GM12878 (cell line): ENCODE data around the gene PTPRD. TPM values are rescaled to one million over a fixed set of nuclear protein-coding genes. Genes with fewer than 3 reads are reported as not detected.

Experiments
- ATAC-seq: fragments of 200-7000 bp; cut with Tn5 transposase; 3 replicates; pipeline ENCODE4 v1.9.1; 2020; ENCODE audit warnings: mild to moderate bottlenecking, moderate library complexity
- BruUV-seq: library from RNA; stranded (reverse); fragments of 400-500 nt; replicated peaks from 2 replicates; lab custom pipeline; 2021; lab: Mats Ljungman, UMichigan
- CTCF ChIA-PET: fragments of 300-600 bp; sonication (Branson Sonifier 250); formaldehyde crosslinking; extraction: SDS; loops from one replicate; lab custom pipeline; 2021; ENCODE audit warnings: inconsistent platforms; lab: Yijun Ruan, JAX
- POLR2A ChIA-PET: fragments of 350-600 bp; formaldehyde crosslinking; extraction: SDS; loops from one replicate; lab custom pipeline; 2021; ENCODE audit warnings: inconsistent platforms; lab: Charles Lee
- RAD21 ChIA-PET: fragments of 300-600 bp; sonication (Branson Sonifier 250); formaldehyde crosslinking; loops from one replicate; lab custom pipeline; 2023; ENCODE audit warnings: antibody characterized with exemption; ENCODE audit not compliant: unreplicated experiment; lab: Charles Lee
- SMC1A ChIA-PET: fragments of 300-600 bp; sonication (Branson Sonifier 250); formaldehyde crosslinking; loops from one replicate; lab custom pipeline; 2023; ENCODE audit not compliant: unreplicated experiment, uncharacterized antibody; lab: Charles Lee
- DNase-seq: peaks from one replicate; pipeline ENCODE4 v3.0.0-alpha.2; 2011; ENCODE audit warnings: low read depth, low spot score
- FAIRE-seq: peaks from 3 replicates; lab custom pipeline; 2011; peaks lifted over from hg19 to GRCh38; lab: Jason Lieb, UNC
- H2AFZ ChIP-seq: 2 replicates; pipeline ENCODE4 v1.6.0; 2011; ENCODE audit warnings: low read depth, low read length, control low read depth; ENCODE audit not compliant: control insufficient read depth
- H3K27ac ChIP-seq: 2 replicates; pipeline ENCODE4 v1.5.1; 2011; ENCODE audit warnings: control low read depth; ENCODE audit not compliant: control insufficient read depth, insufficient read depth
- H3K27me3 ChIP-seq, 2 experiments: replicated peaks in 1 of 2; 2 replicates each; pipeline versions ENCODE4 v1.6.0 to v1.6.1; 2011; ENCODE audit warnings: low read length in 1 of 2; ENCODE audit not compliant: control insufficient read depth in 2 of 2, insufficient read depth in 2 of 2
- H3K36me3 ChIP-seq, 2 experiments: 2 replicates each; pipeline ENCODE4 v1.5.1; 2011; ENCODE audit warnings: low read length in 1 of 2; ENCODE audit not compliant: control insufficient read depth in 2 of 2, insufficient read depth in 2 of 2
- H3K4me1 ChIP-seq: 2 replicates; pipeline ENCODE4 v1.6.1; 2011; ENCODE audit warnings: mild to moderate bottlenecking, low read length, moderate library complexity, mixed read lengths; ENCODE audit not compliant: control insufficient read depth, insufficient read depth
- H3K4me2 ChIP-seq: 2 replicates; pipeline ENCODE4 v1.6.0; 2011; ENCODE audit warnings: control low read depth; ENCODE audit not compliant: control insufficient read depth, insufficient read depth
- H3K4me3 ChIP-seq: fragments of 200-600 bp; sonication (generic); 2 replicates; pipeline ENCODE4 v1.5.1; 2016
- H3K79me2 ChIP-seq: 2 replicates; pipeline ENCODE4 v1.6.0; 2011; ENCODE audit warnings: low read length; ENCODE audit not compliant: control insufficient read depth, insufficient read depth
- H3K9ac ChIP-seq: 2 replicates; pipeline ENCODE4 v1.8.0; 2011; ENCODE audit warnings: low read length, control low read depth, mixed read lengths; ENCODE audit not compliant: control insufficient read depth, insufficient read depth
- H3K9me3 ChIP-seq: replicated peaks from 3 replicates; pipeline ENCODE4 v1.5.1; 2011; ENCODE audit warnings: mild to moderate bottlenecking, low read length; ENCODE audit not compliant: control insufficient read depth, insufficient read depth
- H4K20me1 ChIP-seq: 2 replicates; pipeline ENCODE4 v1.6.0; 2011; ENCODE audit not compliant: control insufficient read depth, insufficient read depth
- ATF7 ChIP-seq: fragments of 450-650 bp; IDR thresholded peaks from 2 replicates; pipeline ENCODE4 v1.6.1; 2016; ENCODE audit warnings: low read depth, mild to moderate bottlenecking
- CBX5 ChIP-seq: sonication (generic); IDR thresholded peaks from 2 replicates; pipeline ENCODE4 v1.6.1; 2016; ENCODE audit warnings: low read depth, moderate library complexity, mild to moderate bottlenecking, inconsistent platforms
- CREM ChIP-seq: IDR thresholded peaks from 2 replicates; pipeline ENCODE4 v1.6.1; 2014; ENCODE audit warnings: antibody characterized with exemption, low read depth
- ETV6 ChIP-seq, 2 experiments: fragments of 450-650 bp in 1 of 2; IDR thresholded peaks in 1 of 2; conservative IDR thresholded peaks in 1 of 2; 2 replicates each; pipeline ENCODE4 v1.6.1; 2014; ENCODE audit warnings: antibody characterized with exemption in 1 of 2, borderline replicate concordance in 1 of 2, low read depth in 1 of 2, mild to moderate bottlenecking in 1 of 2, moderate library complexity in 1 of 2
- RELA ChIP-seq: fragments of 450-650 bp; IDR thresholded peaks from 2 replicates; pipeline ENCODE4 v1.8.0; 2014; ENCODE audit warnings: borderline replicate concordance; ENCODE audit not compliant: partially characterized antibody
- RUNX3 ChIP-seq: IDR thresholded peaks from 2 replicates; pipeline ENCODE4 v1.6.1; 2012; ENCODE audit warnings: low read length, inconsistent platforms
- ZNF24 ChIP-seq: fragments of 450-650 bp; IDR thresholded peaks from 2 replicates; pipeline ENCODE4 v1.6.1; 2017; ENCODE audit warnings: antibody characterized with exemption, mild to moderate bottlenecking
- WGBS: methylation state at CpG from one replicate; pipeline ENCODE4 v1.1.6; 2016; ENCODE audit warnings: low lambda C conversion rate; ENCODE audit not compliant: insufficient replicate concordance, insufficient coverage; ENCODE audit errors: missing lambda C conversion rate; 5-methylcytosine and 5-hydroxymethylcytosine counted together
- in situ Hi-C: fragments of 300-500 bp; cut with MboI; formaldehyde crosslinking; loops from 9 replicates; pipeline ENCODE4 v1.14.3; 2018; ENCODE audit warnings: mixed read lengths
- intact Hi-C: fragments of 100-400 bp; cut with micrococcal nuclease; formaldehyde crosslinking; loops from one replicate; pipeline ENCODE4 v1.14.2; 2022; ENCODE audit not compliant: unreplicated experiment
- polyA plus RNA-seq, 11 experiments: library from polyadenylated mRNA; depleted of rRNA in 4 of 11; unstranded in 6 of 11; stranded (reverse) in 5 of 11; fragments of >200 nt; fragmentation: Nextera tagmentation in 4 of 11; fragmentation: Illumina TruSeq in 1 of 11; extraction: Ambion mirVana in 4 of 11; extraction: Trizol in 1 of 11; gene quantifications; 1 replicate in 1 of 11; 2 replicates in 10 of 11; pipeline versions ENCODE4 v1.2.1 to v1.2.3, GENCODE V29; 2011 to 2016; ENCODE audit warnings: inconsistent platforms in 2 of 11, missing spikeins in 2 of 11, low read depth in 1 of 11
- total RNA-seq, 4 experiments: library from RNA; depleted of rRNA in 3 of 4; stranded (reverse); fragments of >200 nt in 3 of 4; fragmentation: Illumina TruSeq in 1 of 4; extraction: Trizol in 1 of 4; gene quantifications; 2 replicates each; pipeline versions ENCODE4 v1.2.1 to v1.2.3, GENCODE V29; 2013 to 2021
- TF ChIP-seq, protein P1 (sequence below): IDR thresholded peaks from 2 replicates; pipeline ENCODE4 v1.6.1; 2011; ENCODE audit warnings: low read depth, low read length, improper control_type of control experiment, borderline replicate concordance
- TF ChIP-seq, protein P2 (sequence below): fragments of 150-350 bp; IDR thresholded peaks from 2 replicates; pipeline ENCODE4 v1.6.1; 2016; ENCODE audit warnings: low read depth, low read length
- TF ChIP-seq, protein P3 (sequence below): fragments of 450-650 bp; formaldehyde crosslinking; IDR thresholded peaks from 2 replicates; pipeline ENCODE4 v1.4.0; 2020; ENCODE audit warnings: mild to moderate bottlenecking, moderate library complexity
- TF ChIP-seq, protein P4 (sequence below): fragments of 450-650 bp; IDR thresholded peaks from 2 replicates; pipeline ENCODE4 v1.6.1; 2017; ENCODE audit warnings: mild to moderate bottlenecking, low read depth, inconsistent platforms; ENCODE audit not compliant: poor library complexity, severe bottlenecking

The PTPRD gene
- total and polyA plus RNA-seq, 10 of the 15 experiments (the other 5 are each of a cell fraction or from before 2014, with no cell fraction given) = under 0.01 to 0.05 (median 0.01) TPM; not detected in 7

DNA sequence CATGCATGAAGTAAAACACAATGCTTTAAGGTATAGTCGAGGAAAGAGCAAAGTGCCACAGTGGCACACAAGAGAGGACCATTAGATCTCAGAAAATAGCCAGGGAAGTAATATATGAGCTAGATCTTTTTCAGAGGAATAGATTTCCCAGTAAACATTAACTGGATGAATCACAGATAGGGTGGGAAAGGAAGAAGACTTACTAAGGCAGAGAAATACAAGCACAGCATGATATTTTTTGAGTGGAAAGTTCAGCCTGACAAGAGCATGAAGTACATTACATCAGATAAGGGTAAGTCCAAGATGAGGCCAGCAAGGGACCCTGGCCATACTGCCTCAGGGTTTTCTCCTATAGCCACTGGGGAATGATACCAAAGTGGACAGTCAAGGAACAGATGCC, 2008.6 kb downstream of the PTPRD start (continued):
- TF ChIP-seq, protein P1, sequence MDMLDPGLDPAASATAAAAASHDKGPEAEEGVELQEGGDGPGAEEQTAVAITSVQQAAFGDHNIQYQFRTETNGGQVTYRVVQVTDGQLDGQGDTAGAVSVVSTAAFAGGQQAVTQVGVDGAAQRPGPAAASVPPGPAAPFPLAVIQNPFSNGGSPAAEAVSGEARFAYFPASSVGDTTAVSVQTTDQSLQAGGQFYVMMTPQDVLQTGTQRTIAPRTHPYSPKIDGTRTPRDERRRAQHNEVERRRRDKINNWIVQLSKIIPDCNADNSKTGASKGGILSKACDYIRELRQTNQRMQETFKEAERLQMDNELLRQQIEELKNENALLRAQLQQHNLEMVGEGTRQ = no peak
- TF ChIP-seq ATF7 (no peak), ETV6 (conservative IDR thresholded peaks at IDR 0.05 in 1 of 2, IDR thresholded peaks at IDR 0.05 in 1 of 2; ENCODE audit: borderline replicate concordance in 1 of 2, low read depth in 1 of 2) (no peak), RUNX3 (no peak), CREM (no peak)
- TF ChIP-seq, protein P2, sequence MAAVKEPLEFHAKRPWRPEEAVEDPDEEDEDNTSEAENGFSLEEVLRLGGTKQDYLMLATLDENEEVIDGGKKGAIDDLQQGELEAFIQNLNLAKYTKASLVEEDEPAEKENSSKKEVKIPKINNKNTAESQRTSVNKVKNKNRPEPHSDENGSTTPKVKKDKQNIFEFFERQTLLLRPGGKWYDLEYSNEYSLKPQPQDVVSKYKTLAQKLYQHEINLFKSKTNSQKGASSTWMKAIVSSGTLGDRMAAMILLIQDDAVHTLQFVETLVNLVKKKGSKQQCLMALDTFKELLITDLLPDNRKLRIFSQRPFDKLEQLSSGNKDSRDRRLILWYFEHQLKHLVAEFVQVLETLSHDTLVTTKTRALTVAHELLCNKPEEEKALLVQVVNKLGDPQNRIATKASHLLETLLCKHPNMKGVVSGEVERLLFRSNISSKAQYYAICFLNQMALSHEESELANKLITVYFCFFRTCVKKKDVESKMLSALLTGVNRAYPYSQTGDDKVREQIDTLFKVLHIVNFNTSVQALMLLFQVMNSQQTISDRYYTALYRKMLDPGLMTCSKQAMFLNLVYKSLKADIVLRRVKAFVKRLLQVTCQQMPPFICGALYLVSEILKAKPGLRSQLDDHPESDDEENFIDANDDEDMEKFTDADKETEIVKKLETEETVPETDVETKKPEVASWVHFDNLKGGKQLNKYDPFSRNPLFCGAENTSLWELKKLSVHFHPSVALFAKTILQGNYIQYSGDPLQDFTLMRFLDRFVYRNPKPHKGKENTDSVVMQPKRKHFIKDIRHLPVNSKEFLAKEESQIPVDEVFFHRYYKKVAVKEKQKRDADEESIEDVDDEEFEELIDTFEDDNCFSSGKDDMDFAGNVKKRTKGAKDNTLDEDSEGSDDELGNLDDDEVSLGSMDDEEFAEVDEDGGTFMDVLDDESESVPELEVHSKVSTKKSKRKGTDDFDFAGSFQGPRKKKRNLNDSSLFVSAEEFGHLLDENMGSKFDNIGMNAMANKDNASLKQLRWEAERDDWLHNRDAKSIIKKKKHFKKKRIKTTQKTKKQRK = no peak

DNA sequence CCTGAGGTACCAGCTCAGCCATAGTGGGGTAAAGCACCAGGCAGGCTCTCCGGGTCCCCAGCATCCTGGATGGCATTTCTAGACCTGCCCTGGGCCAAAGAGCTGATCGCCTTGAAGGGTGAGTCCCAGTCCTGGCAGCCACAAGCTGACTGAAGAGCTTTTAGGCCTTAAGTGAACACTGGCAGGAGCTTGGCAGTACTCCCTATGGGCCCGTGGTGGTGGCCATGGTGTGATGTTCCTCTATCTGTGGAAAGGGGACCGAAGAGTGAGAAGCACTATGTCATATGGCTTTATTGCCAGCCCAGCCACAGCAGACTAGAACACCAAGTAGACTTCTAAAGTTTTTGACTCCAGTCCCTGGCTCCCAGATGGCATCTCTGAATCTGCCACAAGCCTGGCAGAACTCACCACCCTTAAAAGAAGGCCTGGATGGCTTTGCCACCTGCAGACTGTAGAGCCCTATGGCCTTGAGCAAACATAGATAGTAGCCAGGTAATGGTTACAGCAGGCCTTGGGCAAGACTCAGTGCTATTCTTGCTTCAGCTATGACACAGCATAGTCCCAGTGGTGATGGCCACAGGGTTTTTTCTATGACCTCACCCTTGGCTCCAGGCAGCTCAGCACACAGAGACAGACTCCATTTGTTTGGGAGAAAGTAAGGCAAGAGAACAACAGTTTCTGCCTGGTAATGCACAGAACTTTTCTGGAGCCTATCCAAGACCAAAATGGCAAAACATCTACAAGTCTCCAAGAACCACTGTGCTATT, 2011.7 kb downstream of the PTPRD start:
- Histone ChIP-seq H3K27ac (no peak overlapping the region), H3K4me1 (no peaks in the 10 kb centered on the region), H3K4me2 (no peak overlapping the region), H3K36me3 (no peaks in the 10 kb centered on the region), H2AFZ (no peak overlapping the region), H3K79me2 (no peaks in the 10 kb centered on the region), H3K27me3 (no peaks in the 10 kb centered on the region), H3K4me3 (no peak overlapping the region), H3K9ac (no peak overlapping the region), H4K20me1 (no peaks in the 10 kb centered on the region), H3K9me3 (no peaks in the 10 kb centered on the region)
- ChIA-PET CTCF (no interaction called here), RAD21 (no interaction called here), POLR2A (no interaction called here), SMC1A (no interaction called here)
- in situ Hi-C loops (no loop called here), intact Hi-C loops (no loop called here)
- ATAC-seq (no peak), DNase-seq (no peak), FAIRE-seq (no peak)
- 4% methylated on average over 4 of the region's 4 CpGs for WGBS
- BruUV-seq = no TSS peak
- TF ChIP-seq RELA = no peak
- TF ChIP-seq CBX5 = no peak
- TF ChIP-seq ZNF24 = no peak
- TF ChIP-seq, protein P3, sequence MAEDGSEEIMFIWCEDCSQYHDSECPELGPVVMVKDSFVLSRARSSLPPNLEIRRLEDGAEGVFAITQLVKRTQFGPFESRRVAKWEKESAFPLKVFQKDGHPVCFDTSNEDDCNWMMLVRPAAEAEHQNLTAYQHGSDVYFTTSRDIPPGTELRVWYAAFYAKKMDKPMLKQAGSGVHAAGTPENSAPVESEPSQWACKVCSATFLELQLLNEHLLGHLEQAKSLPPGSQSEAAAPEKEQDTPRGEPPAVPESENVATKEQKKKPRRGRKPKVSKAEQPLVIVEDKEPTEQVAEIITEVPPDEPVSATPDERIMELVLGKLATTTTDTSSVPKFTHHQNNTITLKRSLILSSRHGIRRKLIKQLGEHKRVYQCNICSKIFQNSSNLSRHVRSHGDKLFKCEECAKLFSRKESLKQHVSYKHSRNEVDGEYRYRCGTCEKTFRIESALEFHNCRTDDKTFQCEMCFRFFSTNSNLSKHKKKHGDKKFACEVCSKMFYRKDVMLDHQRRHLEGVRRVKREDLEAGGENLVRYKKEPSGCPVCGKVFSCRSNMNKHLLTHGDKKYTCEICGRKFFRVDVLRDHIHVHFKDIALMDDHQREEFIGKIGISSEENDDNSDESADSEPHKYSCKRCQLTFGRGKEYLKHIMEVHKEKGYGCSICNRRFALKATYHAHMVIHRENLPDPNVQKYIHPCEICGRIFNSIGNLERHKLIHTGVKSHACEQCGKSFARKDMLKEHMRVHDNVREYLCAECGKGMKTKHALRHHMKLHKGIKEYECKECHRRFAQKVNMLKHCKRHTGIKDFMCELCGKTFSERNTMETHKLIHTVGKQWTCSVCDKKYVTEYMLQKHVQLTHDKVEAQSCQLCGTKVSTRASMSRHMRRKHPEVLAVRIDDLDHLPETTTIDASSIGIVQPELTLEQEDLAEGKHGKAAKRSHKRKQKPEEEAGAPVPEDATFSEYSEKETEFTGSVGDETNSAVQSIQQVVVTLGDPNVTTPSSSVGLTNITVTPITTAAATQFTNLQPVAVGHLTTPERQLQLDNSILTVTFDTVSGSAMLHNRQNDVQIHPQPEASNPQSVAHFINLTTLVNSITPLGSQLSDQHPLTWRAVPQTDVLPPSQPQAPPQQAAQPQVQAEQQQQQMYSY (CRISPR knock-in tag) = no peak
- TF ChIP-seq, protein P4, sequence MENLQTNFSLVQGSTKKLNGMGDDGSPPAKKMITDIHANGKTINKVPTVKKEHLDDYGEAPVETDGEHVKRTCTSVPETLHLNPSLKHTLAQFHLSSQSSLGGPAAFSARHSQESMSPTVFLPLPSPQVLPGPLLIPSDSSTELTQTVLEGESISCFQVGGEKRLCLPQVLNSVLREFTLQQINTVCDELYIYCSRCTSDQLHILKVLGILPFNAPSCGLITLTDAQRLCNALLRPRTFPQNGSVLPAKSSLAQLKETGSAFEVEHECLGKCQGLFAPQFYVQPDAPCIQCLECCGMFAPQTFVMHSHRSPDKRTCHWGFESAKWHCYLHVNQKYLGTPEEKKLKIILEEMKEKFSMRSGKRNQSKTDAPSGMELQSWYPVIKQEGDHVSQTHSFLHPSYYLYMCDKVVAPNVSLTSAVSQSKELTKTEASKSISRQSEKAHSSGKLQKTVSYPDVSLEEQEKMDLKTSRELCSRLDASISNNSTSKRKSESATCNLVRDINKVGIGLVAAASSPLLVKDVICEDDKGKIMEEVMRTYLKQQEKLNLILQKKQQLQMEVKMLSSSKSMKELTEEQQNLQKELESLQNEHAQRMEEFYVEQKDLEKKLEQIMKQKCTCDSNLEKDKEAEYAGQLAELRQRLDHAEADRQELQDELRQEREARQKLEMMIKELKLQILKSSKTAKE = no peak
